AG04449 (cell line): ENCODE data around the gene RCVRN.

ENCODE experiments used
- CTCF ChIA-PET: fragments of 350-600 bp; formaldehyde crosslinking; extraction: SDS; loops from one replicate; lab custom pipeline; 2021; ENCODE audit warnings: antibody characterized with exemption; lab: Yijun Ruan, JAX
- POLR2A ChIA-PET: fragments of 400-600, 350-600 bp; formaldehyde crosslinking; extraction: SDS; loops from one replicate; lab custom pipeline; 2020; ENCODE audit warnings: antibody characterized with exemption, inconsistent platforms; lab: Yijun Ruan, JAX
- DNase-seq: peaks from one replicate; pipeline ENCODE4 v3.0.0-alpha.2; 2010; ENCODE audit warnings: low read depth, low spot score
- H3K4me3 ChIP-seq: 2 replicates; pipeline ENCODE4 v1.5.1; 2011; ENCODE audit warnings: low read depth, mild to moderate bottlenecking, control low read depth, low read length
- CTCF ChIP-seq: IDR thresholded peaks from one replicate; pipeline ENCODE4 v1.5.1; 2011; ENCODE audit warnings: mild to moderate bottlenecking, moderate library complexity, low read length, control low read depth, inconsistent platforms; ENCODE audit not compliant: insufficient read depth; ENCODE audit errors: missing control alignments

Gene RCVRN

GRCh38 chr17:9905078-9905415, at the start of gene RCVRN:
Gene RCVRN, minus strand, starts transcription at chr17:9905271. Its CDS starts 91 bp downstream, at chr17:9905180.
- DNase-seq, result no peak
- POLR2A ChIA-PET, result no interaction called here
- TF ChIP-seq CTCF, result no peak
- no peak within 1 kb of the TSS for H3K4me3 ChIP-seq
- CTCF ChIA-PET, result interaction anchor here (1.3 kb wide), 1 partner anchor 22 kb away, joined by 3 read pairs; no protein-coding TSS in a partner anchor

GRCh38 chr17:9953492-9953891, 48.4 kb upstream of the RCVRN start:
- no peak overlapping the region for H3K4me3 ChIP-seq
- ChIA-PET CTCF (interaction anchor here (1.0 to 3.2 kb wide), 2 partner anchors 15 to 25 kb away, joined by 3 to 14 read pairs; no protein-coding TSS in a partner anchor), POLR2A (no interaction called here)
- TF ChIP-seq CTCF, result no peak
- no peak for DNase-seq

- POLR2A ChIA-PET, result no interaction called here
- no peak overlapping the region for H3K4me3 ChIP-seq
- DNase-seq, result no peak
- CTCF ChIA-PET, result no interaction called here
- no peak for TF ChIP-seq CTCF
Observed at GRCh38 chr17:9951803-9952202, 46.7 kb upstream of the RCVRN start.

- POLR2A ChIA-PET, result no interaction called here
- CTCF ChIA-PET, result no interaction called here
- no peak overlapping the region for H3K4me3 ChIP-seq
- no peak for DNase-seq
- TF ChIP-seq CTCF, result no peak
Observed at GRCh38 chr17:9948928-9949327, 43.9 kb upstream of the RCVRN start.

- ChIA-PET POLR2A (no interaction called here), CTCF (interaction anchor here (1.1 to 6.9 kb wide), 2 partner anchors 18 to 282 kb away, joined by 3 to 50 read pairs; no protein-coding TSS in a partner anchor)
- no peak for DNase-seq
- no peak for TF ChIP-seq CTCF
- no peak overlapping the region for H3K4me3 ChIP-seq
Observed at GRCh38 chr17:9944704-9945103, 39.6 kb upstream of the RCVRN start.

GRCh38 chr17:9943343-9943742, 38.3 kb upstream of the RCVRN start:
- no peak for DNase-seq
- no peak for TF ChIP-seq CTCF
- H3K4me3 ChIP-seq, result no peak overlapping the region
- ChIA-PET CTCF (interaction anchor here (6.9 kb wide), 1 partner anchor 17 kb away, joined by 50 read pairs; no protein-coding TSS in a partner anchor), POLR2A (no interaction called here)
